Neural cell (in vitro differentiated cells): ENCODE measurements around the gene LEO1. TPM values are rescaled to one million over a fixed set of nuclear protein-coding genes. Genes with fewer than 3 reads are reported as not detected.

Source experiments
- H2AFZ ChIP-seq: fragments of 200-600, 300-800 bp; sonication (generic), shearing (Covaris generic); 2 replicates; pipeline ENCODE4 v1.6.0; 2014; ENCODE audit warnings: low read depth, mild to moderate bottlenecking, antibody characterized with exemption, low read length, moderate library complexity
- H3F3A ChIP-seq: fragments of 200-600 bp; shearing (Covaris generic); 2 replicates; pipeline ENCODE4 v1.6.1; 2016; ENCODE audit warnings: mild to moderate bottlenecking, moderate library complexity, mixed read lengths, antibody characterized with exemption, low read length; ENCODE audit not compliant: insufficient read depth, poor library complexity, severe bottlenecking
- H3K27ac ChIP-seq: fragments of 200-600, 300-800 bp; sonication (generic), shearing (Covaris generic); 2 replicates; pipeline ENCODE4 v1.5.1; 2014; ENCODE audit warnings: mild to moderate bottlenecking, low read length, moderate library complexity
- H3K27me3 ChIP-seq: fragments of 300-800, 200-600 bp; sonication (generic), shearing (Covaris generic); 2 replicates; pipeline ENCODE4 v1.6.0; 2014; ENCODE audit warnings: mild to moderate bottlenecking, low read depth, low read length, moderate library complexity; ENCODE audit not compliant: insufficient read depth
- H3K36me3 ChIP-seq: fragments of 300-800, 200-600 bp; sonication (generic), shearing (Covaris generic); 2 replicates; pipeline ENCODE4 v1.5.1; 2014; ENCODE audit warnings: mild to moderate bottlenecking, antibody characterized with exemption, low read length, moderate library complexity; ENCODE audit not compliant: insufficient read depth
- H3K4me2 ChIP-seq: fragments of 300-800, 200-600 bp; sonication (generic), shearing (Covaris generic); 2 replicates; pipeline ENCODE4 v1.6.0; 2014; ENCODE audit warnings: mild to moderate bottlenecking, low read length
- H3K4me3 ChIP-seq: fragments of 300-800, 200-600 bp; sonication (generic), shearing (Covaris generic); 2 replicates; pipeline ENCODE4 v1.5.1; 2014; ENCODE audit warnings: mild to moderate bottlenecking, low read length, moderate library complexity
- H3K79me2 ChIP-seq: fragments of 200-600 bp; shearing (Covaris generic); replicated peaks from 2 replicates; pipeline ENCODE4 v1.6.0; 2014; ENCODE audit warnings: mild to moderate bottlenecking, low read length, moderate library complexity; ENCODE audit not compliant: insufficient read depth
- H3K9ac ChIP-seq: fragments of 300-800, 200-600 bp; sonication (generic), shearing (Covaris generic); 2 replicates; pipeline ENCODE4 v1.6.1; 2016; ENCODE audit warnings: mild to moderate bottlenecking, low read length, mixed read lengths
- H3K9me2 ChIP-seq: fragments of 200-600 bp; shearing (Covaris generic); 2 replicates; pipeline ENCODE4 v1.6.1; 2016; ENCODE audit warnings: mild to moderate bottlenecking, low read length, mixed read lengths; ENCODE audit not compliant: insufficient read depth
- H3K9me3 ChIP-seq: fragments of 200-600, 300-800 bp; sonication (generic), shearing (Covaris generic); 2 replicates; pipeline ENCODE4 v1.6.1; 2016; ENCODE audit warnings: mild to moderate bottlenecking, mixed run types, low read length, moderate library complexity, mixed read lengths
- H4K20me1 ChIP-seq: fragments of 200-600 bp; shearing (Covaris generic); 2 replicates; pipeline ENCODE4 v1.6.1; 2016; ENCODE audit warnings: mild to moderate bottlenecking, mixed run types; ENCODE audit not compliant: insufficient read depth
- CTCF ChIP-seq: fragments of 450-650 bp; IDR thresholded peaks from 2 replicates; pipeline ENCODE4 v1.5.1; 2014; ENCODE audit warnings: antibody characterized with exemption, mild to moderate bottlenecking, moderate library complexity; ENCODE audit not compliant: poor library complexity, severe bottlenecking
- EP300 ChIP-seq: fragments of 450-650 bp; conservative IDR thresholded peaks from 2 replicates; pipeline ENCODE4 v1.6.1; 2014; ENCODE audit warnings: antibody characterized with exemption, mild to moderate bottlenecking, moderate library complexity; ENCODE audit not compliant: poor library complexity, severe bottlenecking
- EZH2 ChIP-seq: fragments of 200-600, 300-800 bp; shearing (Covaris generic), sonication (generic); IDR thresholded peaks from 2 replicates; pipeline ENCODE4 v1.6.1; 2014; ENCODE audit warnings: antibody characterized with exemption, low read length, borderline replicate concordance, mild to moderate bottlenecking; ENCODE audit not compliant: insufficient read depth, poor library complexity, severe bottlenecking
- MXI1 ChIP-seq: fragments of 450-650 bp; conservative IDR thresholded peaks from 2 replicates; pipeline ENCODE4 v1.6.1; 2014; ENCODE audit warnings: antibody characterized with exemption, mild to moderate bottlenecking; ENCODE audit not compliant: poor library complexity, severe bottlenecking
- POLR2AphosphoS5 ChIP-seq: IDR thresholded peaks from 2 replicates; pipeline ENCODE4 v1.6.1; 2012
- RAD21 ChIP-seq: fragments of 450-650 bp; conservative IDR thresholded peaks from 2 replicates; pipeline ENCODE4 v1.6.1; 2014; ENCODE audit warnings: antibody characterized with exemption, mild to moderate bottlenecking, moderate library complexity
- REST ChIP-seq: IDR thresholded peaks from 2 replicates; pipeline ENCODE4 v1.6.1; 2012; ENCODE audit warnings: borderline replicate concordance
- SMC3 ChIP-seq: fragments of 450-650 bp; conservative IDR thresholded peaks from 2 replicates; pipeline ENCODE4 v1.6.1; 2014; ENCODE audit warnings: antibody characterized with exemption, mild to moderate bottlenecking, moderate library complexity; ENCODE audit not compliant: poor library complexity
- TAF1 ChIP-seq: IDR thresholded peaks from 2 replicates; pipeline ENCODE4 v1.6.1; 2012; ENCODE audit warnings: low read depth
- polyA plus RNA-seq: library from polyadenylated mRNA; depleted of rRNA; stranded (reverse); fragments of >200 nt; gene quantifications from 2 replicates; pipeline ENCODE4 v1.2.3, GENCODE V29; 2014

Gene LEO1
- polyA plus RNA-seq, 1 donor from 2014 or later = 30.3 TPM

GRCh38 chr15:51904421-51904820, 67.2 kb downstream of the LEO1 start:
- Histone ChIP-seq H3K36me3 (peaks cover 15% of the 10 kb centered on the region), H3K27ac (no peak overlapping the region), H3K4me2 (no peak overlapping the region), H4K20me1 (no peaks in the 10 kb centered on the region), H3K79me2 (no peaks in the 10 kb centered on the region), H3K9me3 (no peaks in the 10 kb centered on the region), H2AFZ (no peak overlapping the region), H3K9ac (no peak overlapping the region), H3K9me2 (no peaks in the 10 kb centered on the region), H3F3A (no peaks in the 10 kb centered on the region), H3K4me3 (no peak overlapping the region), H3K27me3 (no peaks in the 10 kb centered on the region)
- TF ChIP-seq RAD21 = no peak
- TF ChIP-seq SMC3 = no peak
- TF ChIP-seq POLR2AphosphoS5 = no peak
- no peak for TF ChIP-seq TAF1
- no peak for TF ChIP-seq REST
- no peak for TF ChIP-seq EP300
- no peak for TF ChIP-seq MXI1
- no peak for TF ChIP-seq EZH2
- TF ChIP-seq CTCF = no peak

GRCh38 chr15:51889486-51889885, 82.1 kb downstream of the LEO1 start:
- Histone ChIP-seq H3K36me3 (no peaks in the 10 kb centered on the region), H4K20me1 (no peaks in the 10 kb centered on the region), H3K27ac (no peak overlapping the region), H3K9me3 (no peaks in the 10 kb centered on the region), H3F3A (no peaks in the 10 kb centered on the region), H3K9me2 (no peaks in the 10 kb centered on the region), H2AFZ (no peak overlapping the region), H3K9ac (no peak overlapping the region), H3K4me2 (no peak overlapping the region), H3K27me3 (no peaks in the 10 kb centered on the region), H3K79me2 (no peaks in the 10 kb centered on the region), H3K4me3 (no peak overlapping the region)
- TF ChIP-seq TAF1 = no peak
- no peak for TF ChIP-seq EZH2
- no peak for TF ChIP-seq EP300
- no peak for TF ChIP-seq RAD21
- no peak for TF ChIP-seq CTCF
- TF ChIP-seq MXI1 = no peak
- no peak for TF ChIP-seq POLR2AphosphoS5
- no peak for TF ChIP-seq SMC3
- no peak for TF ChIP-seq REST
